ENCODE data around the gene MORC3.
"Not testable (repeated sequence)": the region's sequence is repeated elsewhere in the genome, so short reads cannot be mapped to it uniquely, and the experiment has no call there.

The MORC3 gene

DNA sequence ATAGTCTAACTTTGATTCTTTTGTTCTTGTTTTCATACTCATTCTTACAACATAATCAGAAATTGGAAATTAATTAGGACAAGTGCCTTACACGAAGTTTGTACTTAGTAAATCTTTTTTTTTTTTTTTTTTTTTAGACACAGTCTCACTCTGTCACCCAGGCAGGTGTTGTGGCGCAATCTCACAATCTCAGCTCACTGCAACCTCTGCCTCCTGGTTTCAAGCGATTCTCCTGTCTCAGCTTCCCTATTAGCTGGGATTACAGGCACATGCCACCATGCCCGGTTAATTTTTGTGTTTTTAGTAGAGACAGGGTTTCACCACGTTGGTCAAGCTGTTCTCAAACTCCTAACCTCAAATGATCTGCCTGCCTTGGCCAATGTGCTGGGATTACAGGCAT, 77.6 kb downstream of the MORC3 start:
- H3K4me3 ChIP-seq (ENCODE audit: insufficient read length, low read depth): no peak overlapping the region
- peaks cover 4% of the 10 kb centered on the region for H3K4me1 ChIP-seq (ENCODE audit: insufficient read depth, insufficient read length)
- H3K9ac ChIP-seq (ENCODE audit: insufficient read length, low read depth): no peak overlapping the region
- H3K36me3 ChIP-seq (ENCODE audit: insufficient read depth, insufficient read length, low read length): peaks cover 84% of the 10 kb centered on the region
- H3K27me3 ChIP-seq (ENCODE audit: insufficient read depth, insufficient read length): no peaks in the 10 kb centered on the region
- TF ChIP-seq SUZ12 (IDR thresholded peaks at IDR 0.05; ENCODE audit: extremely low read depth, insufficient read depth, insufficient read length) (no peak), ZNF274 (IDR thresholded peaks at IDR 0.05; ENCODE audit: low read depth, low read length) (no peak), YY1 (IDR thresholded peaks at IDR 0.05; ENCODE audit: insufficient read depth, insufficient read length) (no peak)
- DNase-seq (ENCODE audit: low read depth, low spot score): no peak
- H3K9me3 ChIP-seq (ENCODE audit: insufficient read depth, low read length): peaks cover 5% of the 10 kb centered on the region; the same call in 1 of the 2 replicates

DNA sequence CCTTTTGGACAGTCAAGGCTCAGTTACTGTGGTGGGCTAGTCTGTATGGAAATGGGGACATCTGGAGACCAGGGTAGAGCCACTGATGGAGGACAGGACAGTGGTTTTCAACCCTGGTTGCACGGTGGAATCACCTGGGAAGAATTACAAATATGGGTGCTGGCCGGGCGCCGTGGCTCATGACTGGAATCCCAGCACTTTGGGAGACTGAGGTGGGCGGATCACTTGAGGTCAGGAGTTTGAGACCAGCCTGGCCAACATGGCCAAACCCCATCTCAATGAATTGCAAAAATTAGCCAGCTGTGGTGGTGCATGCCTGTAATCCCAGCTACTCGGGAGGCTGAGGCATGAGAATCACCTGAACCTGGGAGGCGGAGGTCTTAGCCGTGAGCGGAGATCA, 79.7 kb downstream of the MORC3 start:
- not testable (repeated sequence) for H3K4me1 ChIP-seq (ENCODE audit: insufficient read depth, insufficient read length); H3K9ac ChIP-seq (ENCODE audit: insufficient read length, low read depth); DNase-seq (ENCODE audit: low read depth, low spot score); H3K27me3 ChIP-seq (ENCODE audit: insufficient read depth, insufficient read length); H3K4me3 ChIP-seq (ENCODE audit: insufficient read length, low read depth); H3K9me3 ChIP-seq (ENCODE audit: insufficient read depth, low read length)
- H3K36me3 ChIP-seq (ENCODE audit: insufficient read depth, insufficient read length, low read length): peaks cover 80% of the 10 kb centered on the region

DNA sequence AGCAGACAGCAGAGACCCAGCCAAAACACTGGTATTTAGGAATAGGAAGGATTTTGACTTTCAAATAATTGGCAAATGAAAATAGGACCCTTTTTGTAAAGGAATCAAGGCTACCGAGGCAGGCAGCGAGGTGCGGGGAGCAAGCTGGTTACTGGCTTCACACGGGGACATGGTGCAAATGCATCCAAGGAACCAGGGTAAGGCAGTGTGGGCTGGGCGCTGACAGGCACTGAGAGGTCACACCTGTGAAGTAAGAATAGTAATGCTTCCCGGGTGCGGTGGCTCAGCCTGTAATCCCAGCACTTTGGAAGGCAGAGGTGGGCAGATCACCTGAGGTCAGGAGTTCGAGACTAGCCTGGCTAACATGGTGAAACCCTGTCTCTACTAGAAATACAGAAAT, 80.7 kb downstream of the MORC3 start:
- H3K9ac ChIP-seq (ENCODE audit: insufficient read length, low read depth): no peak overlapping the region
- no peak overlapping the region for H3K4me3 ChIP-seq (ENCODE audit: insufficient read length, low read depth)
- H3K4me1 ChIP-seq (ENCODE audit: insufficient read depth, insufficient read length): peaks cover 4% of the 10 kb centered on the region
- H3K36me3 ChIP-seq (ENCODE audit: insufficient read depth, insufficient read length, low read length): peaks cover 80% of the 10 kb centered on the region
- no peaks in the 10 kb centered on the region for H3K27me3 ChIP-seq (ENCODE audit: insufficient read depth, insufficient read length)
- no peaks in the 10 kb centered on the region for H3K9me3 ChIP-seq (ENCODE audit: insufficient read depth, low read length)
- TF ChIP-seq ZNF274 (IDR thresholded peaks at IDR 0.05; ENCODE audit: low read depth, low read length) (no peak), YY1 (IDR thresholded peaks at IDR 0.05; ENCODE audit: insufficient read depth, insufficient read length) (no peak), SUZ12 (IDR thresholded peaks at IDR 0.05; ENCODE audit: extremely low read depth, insufficient read depth, insufficient read length) (no peak)
- DNase-seq (ENCODE audit: low read depth, low spot score): no peak

DNA sequence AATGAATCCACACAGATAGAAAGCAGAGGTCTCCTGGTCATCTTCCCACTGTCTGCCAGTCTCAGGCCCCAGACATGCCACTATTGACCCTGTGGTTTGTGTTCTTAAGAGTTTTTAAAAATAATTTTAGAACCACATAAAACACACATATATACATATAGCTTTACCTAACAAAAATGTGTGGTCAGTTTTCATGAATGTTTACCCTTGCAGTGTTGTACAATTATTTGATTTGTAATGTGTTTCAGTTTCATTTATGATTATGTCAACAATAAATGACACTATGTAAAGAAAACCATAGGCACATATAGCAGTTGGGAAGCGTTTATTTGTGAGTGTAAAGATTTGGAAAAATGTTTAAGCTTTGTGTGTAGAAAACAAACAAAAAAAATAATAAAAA, 82.3 kb downstream of the MORC3 start:
- Histone ChIP-seq H3K9me3 (ENCODE audit: insufficient read depth, low read length) (no peaks in the 10 kb centered on the region), H3K4me3 (ENCODE audit: insufficient read length, low read depth) (no peak overlapping the region), H3K27me3 (ENCODE audit: insufficient read depth, insufficient read length) (no peaks in the 10 kb centered on the region), H3K36me3 (ENCODE audit: insufficient read depth, insufficient read length, low read length) (peaks cover 71% of the 10 kb centered on the region), H3K9ac (ENCODE audit: insufficient read length, low read depth) (no peak overlapping the region), H3K4me1 (ENCODE audit: insufficient read depth, insufficient read length) (no peaks in the 10 kb centered on the region)
- DNase-seq (ENCODE audit: low read depth, low spot score): no peak
- TF ChIP-seq ZNF274 (IDR thresholded peaks at IDR 0.05; ENCODE audit: low read depth, low read length) (no peak), SUZ12 (IDR thresholded peaks at IDR 0.05; ENCODE audit: extremely low read depth, insufficient read depth, insufficient read length) (no peak), YY1 (IDR thresholded peaks at IDR 0.05; ENCODE audit: insufficient read depth, insufficient read length) (no peak)

DNA sequence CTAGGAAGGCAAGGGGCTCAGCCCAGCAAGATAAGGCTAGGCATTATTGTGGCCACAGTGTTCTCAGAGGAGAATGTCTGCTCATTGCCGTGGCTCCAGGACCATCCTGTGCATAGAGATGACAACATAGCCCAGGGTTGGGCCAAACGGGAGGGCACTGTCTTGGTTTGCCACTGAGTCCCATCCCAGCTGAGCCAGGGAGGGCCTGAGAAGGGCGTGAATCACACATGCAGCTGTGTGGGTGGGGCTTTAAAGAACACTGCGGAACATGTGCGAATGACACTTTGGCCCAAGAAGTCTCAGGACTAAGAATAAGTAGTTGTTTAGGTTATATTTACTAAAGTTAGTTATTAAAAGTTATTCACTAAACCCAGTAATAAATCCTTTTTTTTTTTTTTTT, 83.7 kb downstream of the MORC3 start:
- Histone ChIP-seq H3K9ac (ENCODE audit: insufficient read length, low read depth) (no peak overlapping the region), H3K4me3 (ENCODE audit: insufficient read length, low read depth) (no peak overlapping the region), H3K9me3 (ENCODE audit: insufficient read depth, low read length) (no peaks in the 10 kb centered on the region), H3K4me1 (ENCODE audit: insufficient read depth, insufficient read length) (no peaks in the 10 kb centered on the region), H3K36me3 (ENCODE audit: insufficient read depth, insufficient read length, low read length) (peaks cover 66% of the 10 kb centered on the region), H3K27me3 (ENCODE audit: insufficient read depth, insufficient read length) (no peaks in the 10 kb centered on the region)
- no peak for TF ChIP-seq YY1 (IDR thresholded peaks at IDR 0.05; ENCODE audit: insufficient read depth, insufficient read length)
- no peak for TF ChIP-seq SUZ12 (IDR thresholded peaks at IDR 0.05; ENCODE audit: extremely low read depth, insufficient read depth, insufficient read length)
- TF ChIP-seq ZNF274 (IDR thresholded peaks at IDR 0.05; ENCODE audit: low read depth, low read length): no peak
- no peak for DNase-seq (ENCODE audit: low read depth, low spot score)

DNA sequence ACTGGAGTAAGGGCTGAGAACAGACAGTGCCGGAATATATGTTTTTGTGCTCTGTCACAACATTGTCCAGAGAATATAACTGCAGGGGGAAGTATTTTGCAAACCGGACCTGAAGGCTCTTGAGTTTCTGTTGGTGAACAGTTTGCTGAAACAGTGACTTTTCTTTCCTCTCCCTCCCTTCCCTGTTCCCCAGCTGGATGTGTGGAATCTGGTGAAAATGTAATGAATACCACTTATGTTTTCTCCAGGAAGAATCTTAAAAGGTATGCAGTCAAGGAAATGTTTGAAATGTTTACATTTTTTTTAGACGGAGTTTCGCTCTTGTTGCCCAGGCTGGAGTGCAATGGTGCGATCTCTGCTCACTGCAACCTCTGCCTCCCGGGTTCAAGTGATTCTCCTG, 88.6 kb downstream of the MORC3 start:
- Histone ChIP-seq H3K9ac (ENCODE audit: insufficient read length, low read depth) (no peak overlapping the region), H3K9me3 (ENCODE audit: insufficient read depth, low read length) (no peaks in the 10 kb centered on the region), H3K4me1 (ENCODE audit: insufficient read depth, insufficient read length) (no peaks in the 10 kb centered on the region), H3K36me3 (ENCODE audit: insufficient read depth, insufficient read length, low read length) (peaks cover 58% of the 10 kb centered on the region), H3K4me3 (ENCODE audit: insufficient read length, low read depth) (no peak overlapping the region), H3K27me3 (ENCODE audit: insufficient read depth, insufficient read length) (no peaks in the 10 kb centered on the region)
- no peak for DNase-seq (ENCODE audit: low read depth, low spot score)
- TF ChIP-seq ZNF274 (IDR thresholded peaks at IDR 0.05; ENCODE audit: low read depth, low read length) (no peak), SUZ12 (IDR thresholded peaks at IDR 0.05; ENCODE audit: extremely low read depth, insufficient read depth, insufficient read length) (no peak), YY1 (IDR thresholded peaks at IDR 0.05; ENCODE audit: insufficient read depth, insufficient read length) (no peak)

DNA sequence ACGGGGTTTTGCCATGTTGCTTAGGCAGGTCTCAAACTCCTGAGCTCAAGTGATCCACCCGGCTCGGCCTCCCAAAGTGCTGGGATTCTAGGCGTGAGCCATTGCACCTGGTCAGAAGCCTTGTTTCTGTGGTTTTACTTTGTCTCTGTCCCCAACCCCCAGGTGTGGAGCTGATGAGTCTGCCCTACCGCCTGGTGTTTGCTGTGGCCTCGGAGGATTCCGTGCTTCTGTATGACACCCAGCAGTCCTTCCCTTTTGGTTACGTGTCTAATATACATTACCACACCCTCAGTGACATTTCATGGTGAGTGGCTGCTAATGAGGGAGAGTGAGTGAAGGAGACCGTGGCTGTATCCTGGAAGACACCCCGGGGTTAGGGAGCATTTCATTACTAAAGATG, 91.3 kb downstream of the MORC3 start:
- no peak for DNase-seq (ENCODE audit: low read depth, low spot score)
- H3K36me3 ChIP-seq (ENCODE audit: insufficient read depth, insufficient read length, low read length): peaks cover 68% of the 10 kb centered on the region
- no peak for TF ChIP-seq YY1 (IDR thresholded peaks at IDR 0.05; ENCODE audit: insufficient read depth, insufficient read length)
- TF ChIP-seq SUZ12 (IDR thresholded peaks at IDR 0.05; ENCODE audit: extremely low read depth, insufficient read depth, insufficient read length): no peak
- TF ChIP-seq ZNF274 (IDR thresholded peaks at IDR 0.05; ENCODE audit: low read depth, low read length): no peak
- no peak overlapping the region for H3K4me3 ChIP-seq (ENCODE audit: insufficient read length, low read depth)
- no peaks in the 10 kb centered on the region for H3K9me3 ChIP-seq (ENCODE audit: insufficient read depth, low read length)
- H3K9ac ChIP-seq (ENCODE audit: insufficient read length, low read depth): no peak overlapping the region
- H3K27me3 ChIP-seq (ENCODE audit: insufficient read depth, insufficient read length): no peaks in the 10 kb centered on the region
- H3K4me1 ChIP-seq (ENCODE audit: insufficient read depth, insufficient read length): peaks cover 6% of the 10 kb centered on the region

DNA sequence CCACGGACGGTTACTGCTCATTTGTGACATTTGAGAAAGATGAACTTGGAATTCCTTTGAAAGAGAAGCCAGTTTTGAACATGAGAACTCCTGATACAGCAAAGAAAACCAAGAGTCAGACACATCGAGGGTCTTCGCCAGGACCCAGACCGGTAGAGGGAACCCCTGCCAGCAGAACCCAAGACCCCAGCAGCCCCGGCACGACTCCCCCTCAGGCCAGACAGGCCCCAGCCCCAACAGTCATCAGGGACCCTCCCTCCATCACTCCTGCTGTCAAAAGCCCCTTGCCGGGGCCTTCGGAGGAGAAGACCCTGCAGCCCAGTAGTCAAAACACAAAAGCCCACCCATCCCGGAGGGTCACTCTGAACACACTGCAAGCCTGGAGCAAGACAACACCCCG, 92.9 kb downstream of the MORC3 start:
- Histone ChIP-seq H3K4me3 (ENCODE audit: insufficient read length, low read depth) (no peak overlapping the region), H3K27me3 (ENCODE audit: insufficient read depth, insufficient read length) (no peaks in the 10 kb centered on the region), H3K9ac (ENCODE audit: insufficient read length, low read depth) (no peak overlapping the region), H3K4me1 (ENCODE audit: insufficient read depth, insufficient read length) (peaks cover 6% of the 10 kb centered on the region), H3K9me3 (ENCODE audit: insufficient read depth, low read length) (no peaks in the 10 kb centered on the region), H3K36me3 (ENCODE audit: insufficient read depth, insufficient read length, low read length) (peaks cover 72% of the 10 kb centered on the region)
- no peak for DNase-seq (ENCODE audit: low read depth, low spot score)
- TF ChIP-seq ZNF274 (IDR thresholded peaks at IDR 0.05; ENCODE audit: low read depth, low read length) (no peak), YY1 (IDR thresholded peaks at IDR 0.05; ENCODE audit: insufficient read depth, insufficient read length) (no peak), SUZ12 (IDR thresholded peaks at IDR 0.05; ENCODE audit: extremely low read depth, insufficient read depth, insufficient read length) (no peak)
